SK-N-SH (cell line): ENCODE results near the gene BFSP2.

ENCODE experiments used
- CHD2 ChIP-seq: fragments of 150-350 bp; IDR thresholded peaks from 2 replicates; pipeline ENCODE4 v1.6.1; 2018; ENCODE audit warnings: low read length; ENCODE audit not compliant: partially characterized antibody
- CTCF ChIP-seq: fragments of 200-600 bp; sonication (generic); IDR thresholded peaks from 2 replicates; pipeline ENCODE4 v1.6.1; 2017; ENCODE audit warnings: antibody characterized with exemption, mild to moderate bottlenecking, moderate library complexity
- EZH2phosphoT487 ChIP-seq: fragments of 200-600 bp; sonication (generic); IDR thresholded peaks from 2 replicates; pipeline ENCODE4 v1.6.1; 2017; ENCODE audit warnings: low read depth, mixed run types, mild to moderate bottlenecking, antibody characterized with exemption, moderate library complexity, borderline replicate concordance
- FOXJ3 ChIP-seq: sonication (generic); formaldehyde crosslinking; IDR thresholded peaks from 2 replicates; pipeline ENCODE4 v1.5.1; 2020; ENCODE audit warnings: mild to moderate bottlenecking, missing genetic modification reagents
- GABPA ChIP-seq: IDR thresholded peaks from 2 replicates; pipeline ENCODE4 v1.4.0; 2012; ENCODE audit warnings: low read depth, mild to moderate bottlenecking
- MAX ChIP-seq: IDR thresholded peaks from 2 replicates; pipeline ENCODE4 v1.4.0; 2012; ENCODE audit warnings: low read depth
- NFIC ChIP-seq: IDR thresholded peaks from 2 replicates; pipeline ENCODE4 v1.4.0; 2012; ENCODE audit warnings: borderline replicate concordance
- RCOR1 ChIP-seq: fragments of 150-350 bp; IDR thresholded peaks from 2 replicates; pipeline ENCODE4 v1.6.1; 2017; ENCODE audit warnings: antibody characterized with exemption, low read length
- REST ChIP-seq: IDR thresholded peaks from 2 replicates; pipeline ENCODE4 v1.6.1; 2012; ENCODE audit warnings: mild to moderate bottlenecking, low read depth, low read length, moderate library complexity
- SMC3 ChIP-seq: IDR thresholded peaks from 2 replicates; pipeline ENCODE4 v1.6.1; 2012; ENCODE audit warnings: low read depth, low read length, improper control_type of control experiment
- TAF1 ChIP-seq: IDR thresholded peaks from 2 replicates; pipeline ENCODE4 v1.6.1; 2012; ENCODE audit warnings: low read depth, mild to moderate bottlenecking, low read length, moderate library complexity, borderline replicate concordance
- USF1 ChIP-seq: IDR thresholded peaks from 2 replicates; pipeline ENCODE4 v1.4.0; 2012; ENCODE audit warnings: low read depth, borderline replicate concordance
- ZBTB33 ChIP-seq: IDR thresholded peaks from 2 replicates; pipeline ENCODE4 v1.4.0; 2012; ENCODE audit warnings: low read depth, borderline replicate concordance

GRCh38 chr3:133425898-133426297, 26.0 kb downstream of the BFSP2 start:
- TF ChIP-seq ZBTB33 = no peak
- TF ChIP-seq RCOR1 = no peak
- TF ChIP-seq CTCF = no peak
- no peak for TF ChIP-seq SMC3
- TF ChIP-seq FOXJ3 (CRISPR knock-in tag) = no peak
- TF ChIP-seq NFIC = no peak
- TF ChIP-seq REST = no peak
- no peak for TF ChIP-seq CHD2
- TF ChIP-seq TAF1 = no peak
- no peak for TF ChIP-seq USF1
- TF ChIP-seq MAX = no peak
- TF ChIP-seq GABPA = no peak
- no peak for TF ChIP-seq EZH2phosphoT487
